KOPT-K1 (cell line): ENCODE data around the gene CTRL.

Experiments used
- H3K27ac ChIP-seq: fragments of 200-600 bp; sonication (generic); 2 replicates; pipeline ENCODE4 v1.5.1; 2016; ENCODE audit warnings: antibody characterized with exemption, mild to moderate bottlenecking, low read depth, low read length; ENCODE audit not compliant: poor library complexity, severe bottlenecking
- H3K36me3 ChIP-seq: fragments of 200-600 bp; sonication (generic); 2 replicates; pipeline ENCODE4 v1.5.1; 2017; ENCODE audit warnings: antibody characterized with exemption, mild to moderate bottlenecking, low read length, moderate library complexity; ENCODE audit not compliant: insufficient read depth
- H3K9me3 ChIP-seq: fragments of 200-600 bp; sonication (generic); 2 replicates; pipeline ENCODE4 v1.5.1; 2017; ENCODE audit warnings: antibody characterized with exemption, low read length, mild to moderate bottlenecking; ENCODE audit not compliant: insufficient read depth, poor library complexity, severe bottlenecking

The CTRL gene

GRCh38 chr16:67882374-67883145 lies 49.1 kb downstream of the CTRL start:
- Histone ChIP-seq H3K27ac (no peak overlapping the region), H3K36me3 (peaks cover 96% of the 10 kb centered on the region), H3K9me3 (no peaks in the 10 kb centered on the region)

- H3K27ac ChIP-seq = no peak overlapping the region
- H3K36me3 ChIP-seq = peaks cover 100% of the 10 kb centered on the region
- H3K9me3 ChIP-seq = no peaks in the 10 kb centered on the region
These were observed 50.0 kb downstream of the CTRL start for GRCh38 chr16:67881621-67882161.

- Histone ChIP-seq H3K36me3 (peaks cover 100% of the 10 kb centered on the region), H3K9me3 (no peaks in the 10 kb centered on the region), H3K27ac (no peak overlapping the region)
These were observed 51.1 kb downstream of the CTRL start for GRCh38 chr16:67880584-67880983.

- H3K9me3 ChIP-seq = no peaks in the 10 kb centered on the region
- no peak overlapping the region for H3K27ac ChIP-seq
- H3K36me3 ChIP-seq = peaks cover 100% of the 10 kb centered on the region
These were observed 51.7 kb downstream of the CTRL start for GRCh38 chr16:67879936-67880335.
